Tibial nerve (tissue), 4 donors: Measurements from ENCODE around the gene TFF3. TPM values are rescaled to one million over a fixed set of nuclear protein-coding genes. Genes with fewer than 3 reads are reported as not detected.

Experiments used
- DNase-seq, 2 donors: peaks; one replicate each; pipeline ENCODE4 v3.0.0-alpha.2; 2019; ENCODE audit warnings: low spot score in 2 of 2
- H3K27ac ChIP-seq, 4 donors: fragments of 200-600 bp; sonication (generic) in 3 of 4; one replicate each; pipeline ENCODE4 v1.5.1; 2017 to 2019; ENCODE audit warnings: mild to moderate bottlenecking in 1 of 4
- H3K27me3 ChIP-seq, 2 donors: fragments of 200-600 bp; sonication (generic) in 1 of 2; one replicate each; pipeline versions ENCODE4 v1.5.1 to v1.6.0; 2017 to 2019
- H3K36me3 ChIP-seq, 3 donors: fragments of 200-600 bp; sonication (generic); one replicate each; pipeline ENCODE4 v1.5.1; 2018 to 2019
- H3K4me1 ChIP-seq, 4 donors: fragments of 200-600 bp; sonication (generic) in 3 of 4; one replicate each; pipeline ENCODE4 v1.5.1; 2017 to 2019
- H3K4me3 ChIP-seq, 4 donors: fragments of 200-600 bp; sonication (generic) in 3 of 4; one replicate each; pipeline ENCODE4 v1.5.1; 2017 to 2019; ENCODE audit warnings: mild to moderate bottlenecking in 1 of 4, moderate library complexity in 1 of 4
- H3K9me3 ChIP-seq, 4 donors: fragments of 200-600 bp; sonication (generic) in 3 of 4; one replicate each; pipeline ENCODE4 v1.5.1; 2017 to 2019
- CTCF ChIP-seq, 5 experiments: fragments of 200-600 bp in 3 of 5; fragments of 450-650 bp in 2 of 5; sonication (generic) in 3 of 5; IDR thresholded peaks; one replicate each; pipeline ENCODE4 v1.5.1; 2016 to 2019; ENCODE audit warnings: antibody characterized with exemption in 5 of 5, mild to moderate bottlenecking in 3 of 5, moderate library complexity in 2 of 5
- EP300 ChIP-seq, 2 donors: sonication (generic); formaldehyde crosslinking; IDR thresholded peaks; one replicate each; pipeline ENCODE4 v1.6.1; 2017; ENCODE audit warnings: antibody characterized with exemption in 2 of 2, mild to moderate bottlenecking in 1 of 2
- POLR2A ChIP-seq, 2 donors: fragments of 450-650 bp; IDR thresholded peaks; one replicate each; pipeline ENCODE4 v1.6.1; 2017; ENCODE audit warnings: antibody characterized with exemption in 2 of 2, mild to moderate bottlenecking in 2 of 2, moderate library complexity in 2 of 2
- WGBS, 2 donors: methylation state at CpG; one replicate each; pipeline ENCODE4 v1.1.5; 2018; 5-methylcytosine and 5-hydroxymethylcytosine counted together
- total RNA-seq, 4 donors: library from RNA; depleted of rRNA; stranded (reverse); fragments of >200 nt; gene quantifications; one replicate each; pipeline ENCODE4 v1.1.0, GENCODE V29; 2016

Gene TFF3
- total RNA-seq, 4 donors from 2014 or later = 4.2 to 21.1 (median 13.4) TPM

- 43 to 44% methylated on average over 6 to 7 of the region's 7 CpGs for WGBS, 2 donors
- DNase-seq = no peak
- H3K27me3 ChIP-seq = peaks cover 0 to 7% of the 10 kb centered on the region in 2 donors
- no peak overlapping the region for H3K27ac ChIP-seq
- peaks cover 0 to 29% (median 0%) of the 10 kb centered on the region in 4 donors for H3K9me3 ChIP-seq
- H3K4me1 ChIP-seq = no peaks in the 10 kb centered on the region
- H3K36me3 ChIP-seq = no peaks in the 10 kb centered on the region
- H3K4me3 ChIP-seq = no peak overlapping the region
- TF ChIP-seq POLR2A (IDR thresholded peaks at IDR 0.05) = no peak
- TF ChIP-seq CTCF (IDR thresholded peaks at IDR 0.05) = no peak
- no peak for TF ChIP-seq EP300 (IDR thresholded peaks at IDR 0.05)
Observed at GRCh38 chr21:42361286-42361685, 46.1 kb upstream of the TFF3 start.

GRCh38 chr21:42360317-42360716 lies 45.1 kb upstream of the TFF3 start:
- DNase-seq = no peak
- TF ChIP-seq POLR2A (IDR thresholded peaks at IDR 0.05) = no peak
- no peak for TF ChIP-seq CTCF (IDR thresholded peaks at IDR 0.05)
- no peak for TF ChIP-seq EP300 (IDR thresholded peaks at IDR 0.05)
- Histone ChIP-seq H3K4me1 (no peaks in the 10 kb centered on the region), H3K27me3 (peaks cover 0 to 7% of the 10 kb centered on the region in 2 donors), H3K9me3 (peaks cover 0 to 38% (median 0%) of the 10 kb centered on the region in 4 donors), H3K27ac (no peak overlapping the region), H3K4me3 (no peak overlapping the region), H3K36me3 (no peaks in the 10 kb centered on the region)
- 59 to 88% methylated on average over 2 of the region's 2 CpGs for WGBS, 2 donors

GRCh38 chr21:42358937-42359336 lies 43.7 kb upstream of the TFF3 start:
- peaks cover 0 to 50% (median 0%) of the 10 kb centered on the region in 4 donors for H3K9me3 ChIP-seq
- TF ChIP-seq POLR2A (IDR thresholded peaks at IDR 0.05) = no peak
- TF ChIP-seq EP300 (IDR thresholded peaks at IDR 0.05) = no peak
- TF ChIP-seq CTCF (IDR thresholded peaks at IDR 0.05) = no peak
- no peaks in the 10 kb centered on the region for H3K4me1 ChIP-seq
- H3K27me3 ChIP-seq = no peaks in the 10 kb centered on the region
- no peak overlapping the region for H3K4me3 ChIP-seq
- no peak overlapping the region for H3K27ac ChIP-seq
- WGBS, 2 donors = 84 to 87% methylated on average over 13 of the region's 13 CpGs
- DNase-seq = no peak
- H3K36me3 ChIP-seq = no peaks in the 10 kb centered on the region

GRCh38 chr21:42358261-42358660 lies 43.1 kb upstream of the TFF3 start:
- DNase-seq = no peak
- peaks cover 0 to 50% (median 0%) of the 10 kb centered on the region in 4 donors for H3K9me3 ChIP-seq
- WGBS, 2 donors = 90 to 91% methylated on average over 12 of the region's 12 CpGs
- no peak overlapping the region for H3K27ac ChIP-seq
- no peaks in the 10 kb centered on the region for H3K27me3 ChIP-seq
- H3K4me1 ChIP-seq = no peaks in the 10 kb centered on the region
- H3K4me3 ChIP-seq = no peak overlapping the region
- H3K36me3 ChIP-seq = no peaks in the 10 kb centered on the region
- no peak for TF ChIP-seq CTCF (IDR thresholded peaks at IDR 0.05)
- no peak for TF ChIP-seq POLR2A (IDR thresholded peaks at IDR 0.05)
- no peak for TF ChIP-seq EP300 (IDR thresholded peaks at IDR 0.05)

- 80 to 85% methylated on average over 3 of the region's 3 CpGs for WGBS, 2 donors
- DNase-seq = no peak
- Histone ChIP-seq H3K9me3 (peaks cover 0 to 50% (median 0%) of the 10 kb centered on the region in 4 donors), H3K4me3 (no peak overlapping the region), H3K27ac (no peak overlapping the region), H3K27me3 (no peaks in the 10 kb centered on the region), H3K36me3 (no peaks in the 10 kb centered on the region), H3K4me1 (no peaks in the 10 kb centered on the region)
- TF ChIP-seq POLR2A (IDR thresholded peaks at IDR 0.05) (no peak), EP300 (IDR thresholded peaks at IDR 0.05) (no peak), CTCF (IDR thresholded peaks at IDR 0.05) (no peak)
Observed at GRCh38 chr21:42357307-42357706, 42.1 kb upstream of the TFF3 start.
